GM23338 (cell line): Measurements from ENCODE around the gene KLHL18. TPM values are rescaled to one million over a fixed set of nuclear protein-coding genes. Genes with fewer than 3 reads are reported as not detected.

Source experiments
- ATAC-seq: fragments of 200-7000 bp; cut with Tn5 transposase; 3 replicates; pipeline ENCODE4 v1.9.1; 2020
- DNase-seq: peaks from one replicate; pipeline ENCODE4 v3.0.0-alpha.2; 2015; ENCODE audit warnings: low spot score
- H2AFZ ChIP-seq: fragments of 200-600 bp; sonication (generic); 2 replicates; pipeline ENCODE4 v1.8.0; 2016; ENCODE audit warnings: antibody characterized with exemption, mild to moderate bottlenecking, moderate library complexity
- H3F3A ChIP-seq: fragments of 200-600 bp; sonication (generic); replicated peaks from 2 replicates; pipeline ENCODE4 v1.8.0; 2017; ENCODE audit warnings: antibody characterized with exemption, mixed run types, low read depth
- H3K27ac ChIP-seq: fragments of 200-600 bp; sonication (generic); 2 replicates; pipeline ENCODE4 v1.6.1; 2016; ENCODE audit warnings: low read depth
- H3K27me3 ChIP-seq: fragments of 200-600 bp; sonication (generic); 2 replicates; pipeline ENCODE4 v1.8.0; 2016; ENCODE audit warnings: mild to moderate bottlenecking, mixed run types, moderate library complexity; ENCODE audit not compliant: insufficient read depth
- H3K36me3 ChIP-seq: fragments of 200-600 bp; sonication (generic); 2 replicates; pipeline ENCODE4 v1.8.0; 2016; ENCODE audit warnings: mild to moderate bottlenecking; ENCODE audit not compliant: insufficient read depth
- H3K4me1 ChIP-seq: fragments of 200-600 bp; sonication (generic); 2 replicates; pipeline ENCODE4 v1.8.0; 2016; ENCODE audit warnings: mild to moderate bottlenecking, moderate library complexity; ENCODE audit not compliant: insufficient read depth
- H3K4me2 ChIP-seq: fragments of 200-600 bp; sonication (generic); 2 replicates; pipeline ENCODE4 v1.7.1; 2017; ENCODE audit warnings: mixed run types
- H3K4me3 ChIP-seq: fragments of 200-600 bp; sonication (generic); 2 replicates; pipeline ENCODE4 v1.6.1; 2016; ENCODE audit warnings: mixed run types
- H3K79me2 ChIP-seq: fragments of 200-600 bp; sonication (generic); replicated peaks from 2 replicates; pipeline ENCODE4 v1.8.0; 2017; ENCODE audit warnings: mild to moderate bottlenecking; ENCODE audit not compliant: insufficient read depth
- H3K9me2 ChIP-seq: fragments of 200-600 bp; sonication (generic); 2 replicates; pipeline ENCODE4 v1.8.0; 2017; ENCODE audit not compliant: insufficient read depth
- H4K20me1 ChIP-seq: fragments of 200-600 bp; sonication (generic); replicated peaks from 2 replicates; pipeline ENCODE4 v1.8.0; 2017; ENCODE audit warnings: mild to moderate bottlenecking; ENCODE audit not compliant: insufficient read depth
- H3K27ac Mint-ChIP-seq: 2 replicates; pipeline ENCODE4 v1.8.0; 2020; ENCODE audit warnings: inconsistent platforms, mild to moderate bottlenecking, moderate library complexity, mixed read lengths
- H3K27me3 Mint-ChIP-seq: 3 replicates; pipeline ENCODE4 v1.8.0; 2022; ENCODE audit warnings: low read depth, mild to moderate bottlenecking, moderate library complexity, mixed read lengths, inconsistent platforms; ENCODE audit not compliant: insufficient read depth, poor library complexity
- H3K36me3 Mint-ChIP-seq: 3 replicates; pipeline ENCODE4 v1.8.0; 2021; ENCODE audit warnings: low read depth, mild to moderate bottlenecking, inconsistent platforms, moderate library complexity, mixed read lengths
- H3K4me1 Mint-ChIP-seq: 3 replicates; pipeline ENCODE4 v1.8.0; 2020; ENCODE audit warnings: mild to moderate bottlenecking, inconsistent platforms, mixed read lengths
- H3K4me3 Mint-ChIP-seq: 3 replicates; pipeline ENCODE4 v1.8.0; 2021; ENCODE audit warnings: moderate library complexity, mild to moderate bottlenecking, inconsistent platforms, mixed read lengths
- H3K9me3 Mint-ChIP-seq: 3 replicates; pipeline ENCODE4 v1.8.0; 2020; ENCODE audit warnings: moderate library complexity, mild to moderate bottlenecking, inconsistent platforms, mixed read lengths
- CTCF ChIP-seq, 2 experiments: fragments of 200-600 bp in 1 of 2; sonication (generic) in 1 of 2; conservative IDR thresholded peaks; 2 replicates each; pipeline versions ENCODE4 v1.5.1 to v1.6.1; 2016 to 2017; ENCODE audit warnings: antibody characterized with exemption in 2 of 2, low read depth in 2 of 2, mild to moderate bottlenecking in 2 of 2, moderate library complexity in 1 of 2
- ETS1 ChIP-seq: IDR thresholded peaks from 2 replicates; pipeline ENCODE4 v1.6.1; 2016; ENCODE audit warnings: antibody characterized with exemption
- JUNB ChIP-seq: IDR thresholded peaks from one replicate; pipeline ENCODE4 v1.6.1; 2016; ENCODE audit warnings: antibody characterized with exemption; ENCODE audit not compliant: unreplicated experiment
- NANOG ChIP-seq: IDR thresholded peaks from 2 replicates; pipeline ENCODE4 v1.6.1; 2016; ENCODE audit warnings: antibody characterized with exemption, borderline replicate concordance
- POLR2AphosphoS5 ChIP-seq: IDR thresholded peaks from 2 replicates; pipeline ENCODE4 v1.6.1; 2016; ENCODE audit warnings: antibody characterized with exemption, low read depth
- REST ChIP-seq: IDR thresholded peaks from one replicate; pipeline ENCODE4 v1.6.1; 2018; ENCODE audit warnings: antibody characterized with exemption; ENCODE audit not compliant: unreplicated experiment
- ZNF114 ChIP-seq: fragments of 250-450 bp; sonication (Bioruptor Pico); IDR thresholded peaks from 2 replicates; pipeline ENCODE4 v1.5.0; 2020; ENCODE audit warnings: mild to moderate bottlenecking, moderate library complexity
- ZNF331 ChIP-seq: fragments of 250-450 bp; sonication (Bioruptor Pico); IDR thresholded peaks from 2 replicates; pipeline ENCODE4 v1.5.0; 2020; ENCODE audit warnings: low read depth, mild to moderate bottlenecking, moderate library complexity
- polyA plus RNA-seq: library from polyadenylated mRNA; unstranded; fragments of >200 nt; fragmentation: Nextera tagmentation; extraction: Ambion mirVana; gene quantifications from 2 replicates; pipeline ENCODE4 v1.2.1, GENCODE V29; 2016
- total RNA-seq: library from RNA; depleted of rRNA; stranded (reverse); fragments of >200 nt; shearing (Covaris generic); gene quantifications from 2 replicates; pipeline ENCODE4 v1.2.3, GENCODE V29; 2014

Gene KLHL18
- total and polyA plus RNA-seq, 2 experiments from 2014 or later = 11.3 to 18.1 TPM

- H3K36me3 Mint-ChIP-seq = peaks cover 35% of the 10 kb centered on the region
- no peak for DNase-seq
- ATAC-seq = no peak
- H3K27me3 Mint-ChIP-seq = peaks cover 2% of the 10 kb centered on the region
- Histone ChIP-seq H4K20me1 (0 out of 2 replicates have a peak, but pooled peaks cover 3% of the 10 kb centered on the region), H3K36me3 (no peaks in the 10 kb centered on the region), H3F3A (no peaks in the 10 kb centered on the region), H2AFZ (no peak overlapping the region), H3K4me2 (no peak overlapping the region), H3K27ac (no peak overlapping the region), H3K27me3 (no peaks in the 10 kb centered on the region), H3K4me3 (no peak overlapping the region), H3K4me1 (no peaks in the 10 kb centered on the region), H3K79me2 (no peaks in the 10 kb centered on the region), H3K9me2 (no peaks in the 10 kb centered on the region)
- peaks cover 2% of the 10 kb centered on the region; the same call in 2 of the 3 replicates for H3K4me1 Mint-ChIP-seq
- no peaks in the 10 kb centered on the region; the same call in 2 of the 3 replicates for H3K9me3 Mint-ChIP-seq
- no peak overlapping the region for H3K27ac Mint-ChIP-seq
- no peak for TF ChIP-seq CTCF (conservative IDR thresholded peaks at IDR 0.05; ENCODE audit: low read depth in 2 of 2)
- TF ChIP-seq ETS1 = no peak
- TF ChIP-seq REST = no peak
- TF ChIP-seq POLR2AphosphoS5 = no peak
- no peak for TF ChIP-seq NANOG
- no peak for TF ChIP-seq ZNF114 (CRISPR knock-in tag)
- no peak for TF ChIP-seq ZNF331 (CRISPR knock-in tag)
- no peak overlapping the region for H3K4me3 Mint-ChIP-seq
Measured at GRCh38 chr3:47344971-47345370, 62.2 kb downstream of the KLHL18 start.

- H3K9me2 ChIP-seq = no peaks in the 10 kb centered on the region
- no peak overlapping the region for H3K4me3 Mint-ChIP-seq
- no peaks in the 10 kb centered on the region for H3K27me3 ChIP-seq
- no peak overlapping the region for H3K4me3 ChIP-seq
- H3K4me1 Mint-ChIP-seq = peaks cover 2% of the 10 kb centered on the region; the same call in 2 of the 3 replicates
- H3K27ac Mint-ChIP-seq = no peak overlapping the region
- peaks cover 24% of the 10 kb centered on the region for H3K36me3 Mint-ChIP-seq
- ATAC-seq (peak; percentile 45), DNase-seq (peak; percentile 22)
- no peaks in the 10 kb centered on the region for H4K20me1 ChIP-seq
- no peak overlapping the region for H3K4me2 ChIP-seq
- TF ChIP-seq JUNB = no peak
- H3K79me2 ChIP-seq = no peaks in the 10 kb centered on the region
- H3K27ac ChIP-seq = no peak overlapping the region; the same call in 1 of the 2 replicates
- no peaks in the 10 kb centered on the region for H3F3A ChIP-seq
- no peak overlapping the region for H2AFZ ChIP-seq
- no peaks in the 10 kb centered on the region for H3K36me3 ChIP-seq
- H3K27me3 Mint-ChIP-seq = peaks cover 2% of the 10 kb centered on the region
- no peaks in the 10 kb centered on the region for H3K9me3 Mint-ChIP-seq
- no peaks in the 10 kb centered on the region for H3K4me1 ChIP-seq
Measured at GRCh38 chr3:47347217-47347801, 64.6 kb downstream of the KLHL18 start.
